Suprapubic skin (tissue), 4 donors: Measurements from ENCODE around the gene CLSTN3.

Source experiments
- EP300 ChIP-seq: sonication (generic); formaldehyde crosslinking; IDR thresholded peaks from one replicate; pipeline ENCODE4 v1.6.1; 2017; ENCODE audit warnings: antibody characterized with exemption
- POLR2A ChIP-seq, 2 donors: fragments of 450-650 bp; IDR thresholded peaks; one replicate each; pipeline ENCODE4 v1.6.1; 2017; ENCODE audit warnings: antibody characterized with exemption in 2 of 2, mild to moderate bottlenecking in 2 of 2, moderate library complexity in 2 of 2
- POLR2AphosphoS5 ChIP-seq, 3 donors: sonication (generic); formaldehyde crosslinking; IDR thresholded peaks; one replicate each; pipeline ENCODE4 v1.6.1; 2017; ENCODE audit warnings: antibody characterized with exemption in 3 of 3
- TF ChIP-seq, protein P1 (sequence below), 2 donors: fragments of 200-600 bp in 1 of 2; fragments of 450-650 bp in 1 of 2; sonication (generic) in 1 of 2; IDR thresholded peaks; one replicate each; pipeline ENCODE4 v1.5.1; 2016 to 2019; ENCODE audit warnings: antibody characterized with exemption in 2 of 2, mild to moderate bottlenecking in 1 of 2, moderate library complexity in 1 of 2

DNA sequence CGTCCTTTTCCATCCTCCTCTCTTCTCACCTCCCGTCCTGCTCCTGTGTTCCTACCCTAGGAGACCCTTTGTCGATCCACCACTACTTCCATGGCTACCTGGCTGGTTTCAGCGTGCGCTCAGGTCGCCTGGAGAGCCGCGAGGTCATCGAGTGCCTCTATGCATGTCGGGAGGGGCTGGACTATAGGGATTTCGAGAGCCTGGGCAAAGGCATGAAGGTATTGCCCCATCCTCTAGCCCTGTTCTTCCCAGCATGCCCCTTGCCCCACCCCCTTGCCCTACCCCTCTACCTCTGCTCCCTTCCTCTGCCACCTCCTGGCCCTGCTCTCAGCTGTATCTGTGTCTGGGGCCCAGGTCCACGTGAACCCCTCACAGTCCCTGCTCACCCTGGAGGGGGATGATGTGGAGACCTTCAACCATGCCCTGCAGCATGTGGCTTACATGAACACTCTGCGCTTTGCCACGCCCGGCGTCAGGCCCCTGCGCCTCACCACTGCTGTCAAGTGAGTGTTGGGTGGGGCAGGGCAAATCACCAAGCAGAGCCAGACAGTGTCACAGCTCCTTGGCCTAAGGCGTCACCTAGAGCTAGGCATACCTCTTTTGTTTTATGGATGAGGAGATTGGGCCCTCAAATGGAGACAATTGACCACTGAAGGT lies 12.8 kb downstream of the CLSTN3 start:
- TF ChIP-seq, protein P1, sequence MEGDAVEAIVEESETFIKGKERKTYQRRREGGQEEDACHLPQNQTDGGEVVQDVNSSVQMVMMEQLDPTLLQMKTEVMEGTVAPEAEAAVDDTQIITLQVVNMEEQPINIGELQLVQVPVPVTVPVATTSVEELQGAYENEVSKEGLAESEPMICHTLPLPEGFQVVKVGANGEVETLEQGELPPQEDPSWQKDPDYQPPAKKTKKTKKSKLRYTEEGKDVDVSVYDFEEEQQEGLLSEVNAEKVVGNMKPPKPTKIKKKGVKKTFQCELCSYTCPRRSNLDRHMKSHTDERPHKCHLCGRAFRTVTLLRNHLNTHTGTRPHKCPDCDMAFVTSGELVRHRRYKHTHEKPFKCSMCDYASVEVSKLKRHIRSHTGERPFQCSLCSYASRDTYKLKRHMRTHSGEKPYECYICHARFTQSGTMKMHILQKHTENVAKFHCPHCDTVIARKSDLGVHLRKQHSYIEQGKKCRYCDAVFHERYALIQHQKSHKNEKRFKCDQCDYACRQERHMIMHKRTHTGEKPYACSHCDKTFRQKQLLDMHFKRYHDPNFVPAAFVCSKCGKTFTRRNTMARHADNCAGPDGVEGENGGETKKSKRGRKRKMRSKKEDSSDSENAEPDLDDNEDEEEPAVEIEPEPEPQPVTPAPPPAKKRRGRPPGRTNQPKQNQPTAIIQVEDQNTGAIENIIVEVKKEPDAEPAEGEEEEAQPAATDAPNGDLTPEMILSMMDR (IDR thresholded peaks at IDR 0.05), result no peak
- TF ChIP-seq POLR2A (IDR thresholded peaks at IDR 0.05), result no peak
- no peak for TF ChIP-seq POLR2AphosphoS5 (IDR thresholded peaks at IDR 0.05)
- no peak for TF ChIP-seq EP300
